ENCODE data around the gene ARHGEF7. TPM values are rescaled to one million over a fixed set of nuclear protein-coding genes. Genes with fewer than 3 reads are reported as not detected.

ARHGEF7 gene
- total RNA-seq, 2 experiments from 2014 or later, result 78.9 to 82.0 TPM

DNA sequence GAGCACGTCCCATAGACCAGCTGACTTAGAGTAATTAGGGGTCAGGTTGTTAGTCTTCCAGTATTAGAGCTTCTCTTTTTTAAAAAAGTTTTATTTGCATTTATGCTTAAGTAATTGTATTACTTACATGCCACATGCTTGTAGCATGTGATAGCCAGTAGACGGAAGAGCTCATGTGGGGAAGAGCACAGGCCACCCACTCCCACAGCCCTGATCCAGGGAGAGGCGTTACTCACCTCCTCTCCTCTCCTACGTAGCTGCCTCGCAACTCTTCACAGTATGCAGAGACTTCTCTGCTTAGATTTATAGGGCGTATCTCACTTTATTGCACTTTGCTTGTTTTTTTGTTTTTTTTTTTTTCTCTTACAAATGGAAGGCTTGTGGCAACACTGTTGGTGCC is 110.1 kb downstream of the ARHGEF7 start:
- POLR2A ChIA-PET, result no interaction called here
- Mint-ChIP-seq H3K4me3 (no peak overlapping the region), H3K4me1 (peaks cover 19% of the 10 kb centered on the region), H3K27ac (no peak overlapping the region), H3K27me3 (no peaks in the 10 kb centered on the region), H3K9me3 (no peaks in the 10 kb centered on the region), H3K36me3 (peaks cover 10% of the 10 kb centered on the region)
- DNase-seq (no peak), ATAC-seq (ENCODE audit: low read depth) (no peak)

DNA sequence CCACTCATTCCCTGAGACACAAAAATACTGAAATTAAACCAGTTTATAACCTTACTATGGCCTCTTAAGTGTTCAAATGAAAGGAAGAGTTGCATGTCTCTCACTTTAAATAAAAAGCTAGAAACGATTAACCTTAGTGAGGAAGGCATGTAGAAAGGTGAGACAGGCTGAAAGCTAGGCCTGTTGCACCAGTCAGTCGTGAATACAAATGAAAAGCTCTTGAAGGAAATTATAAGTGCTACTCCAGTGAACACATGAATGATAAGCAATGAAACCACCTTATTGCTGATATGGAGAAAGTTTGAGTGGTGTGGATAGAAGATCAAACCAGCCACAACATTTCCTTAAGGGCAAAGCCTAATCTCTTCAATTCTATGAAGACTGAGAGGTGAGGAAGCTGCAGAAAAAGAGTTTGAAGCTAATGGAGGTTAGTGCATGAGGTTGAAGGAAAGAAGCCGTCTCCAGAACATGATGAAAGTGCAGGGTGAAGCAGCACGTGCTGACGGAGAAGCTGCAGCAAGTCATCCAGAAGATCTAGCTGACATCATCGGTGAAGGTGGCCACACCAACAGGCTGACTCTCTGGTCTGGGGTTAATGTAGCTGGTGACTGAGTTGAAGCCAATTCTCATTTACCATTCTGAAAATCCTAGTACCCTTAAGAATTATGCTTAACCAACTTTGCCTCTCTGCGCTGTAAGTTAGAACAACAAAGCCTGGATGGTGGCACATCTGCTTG is 110.9 kb downstream of the ARHGEF7 start:
- Mint-ChIP-seq H3K4me3 (no peak overlapping the region), H3K4me1 (peaks cover 19% of the 10 kb centered on the region), H3K27ac (peak overlapping the region; percentile 25), H3K36me3 (peaks cover 10% of the 10 kb centered on the region), H3K9me3 (no peaks in the 10 kb centered on the region), H3K27me3 (no peaks in the 10 kb centered on the region)
- ATAC-seq (ENCODE audit: low read depth) (no peak), DNase-seq (no peak)
- POLR2A ChIA-PET, result no interaction called here

DNA sequence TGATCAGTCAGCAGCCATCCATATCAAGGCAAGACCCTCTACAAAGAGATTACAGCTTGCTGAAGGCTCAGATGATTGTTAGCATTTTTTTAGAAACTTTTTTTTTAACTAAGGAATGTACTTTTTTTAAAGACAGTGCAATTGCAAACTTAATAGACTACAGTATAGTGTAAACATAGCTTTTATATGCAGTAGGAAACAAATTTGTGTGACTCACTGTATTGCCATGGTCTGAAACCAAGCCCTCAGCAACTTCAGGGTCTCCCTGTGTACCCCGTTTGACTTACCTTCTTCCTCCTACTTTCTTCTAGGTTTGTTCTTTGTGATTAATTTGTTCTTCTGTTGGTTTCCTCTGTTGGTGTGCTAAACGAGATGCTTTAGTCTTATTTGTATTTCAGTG is 112.3 kb downstream of the ARHGEF7 start:
- POLR2A ChIA-PET, result no interaction called here
- Mint-ChIP-seq H3K36me3 (peaks cover 12% of the 10 kb centered on the region), H3K27me3 (no peaks in the 10 kb centered on the region), H3K4me1 (peaks cover 21% of the 10 kb centered on the region), H3K27ac (no peak overlapping the region), H3K4me3 (no peak overlapping the region), H3K9me3 (no peaks in the 10 kb centered on the region)
- ATAC-seq (ENCODE audit: low read depth), result no peak
- no peak for DNase-seq

DNA sequence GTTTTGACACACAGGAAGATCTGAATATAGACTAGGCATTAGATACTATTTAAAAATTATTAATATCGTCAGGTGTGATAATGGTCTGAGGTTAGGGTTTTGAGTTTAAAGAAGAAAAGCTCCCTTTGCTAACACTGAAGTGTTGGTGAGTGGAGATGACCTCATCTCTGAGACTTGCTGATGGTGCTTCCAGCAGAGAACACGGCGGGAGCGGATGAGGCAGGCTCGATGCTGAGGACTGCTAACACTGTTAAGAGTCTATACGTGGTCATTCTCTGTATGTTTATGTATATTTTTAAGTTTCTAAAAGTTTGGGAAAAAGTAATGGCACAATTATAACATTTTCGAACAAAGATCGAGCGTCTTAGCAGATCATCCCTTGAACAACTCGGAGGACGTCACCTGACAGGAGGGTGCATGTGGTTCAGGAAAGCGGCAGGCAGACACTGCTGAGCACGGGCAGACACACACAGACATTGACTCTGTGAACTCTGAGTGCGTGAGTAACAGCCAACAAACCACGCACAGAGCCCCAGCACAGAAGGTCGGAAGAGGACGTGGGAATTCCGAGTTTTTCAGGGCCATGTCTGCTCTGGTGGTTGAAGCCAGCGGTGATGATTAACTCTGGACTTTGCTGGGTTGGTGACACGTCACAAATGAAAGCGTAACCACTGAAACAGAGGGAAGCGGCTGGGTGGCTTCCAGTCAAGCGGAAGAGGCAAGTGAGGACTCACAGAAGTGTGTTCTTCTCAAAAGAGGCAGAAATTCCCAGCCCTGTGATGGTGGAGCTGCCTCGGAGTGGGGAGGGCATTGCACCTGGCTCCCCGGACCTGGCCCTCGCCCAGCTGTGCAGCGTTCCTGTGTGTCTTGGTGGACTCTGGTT is 113.4 kb downstream of the ARHGEF7 start:
- DNase-seq (no peak), ATAC-seq (ENCODE audit: low read depth) (no peak)
- Mint-ChIP-seq H3K9me3 (no peaks in the 10 kb centered on the region), H3K4me3 (no peak overlapping the region), H3K4me1 (peaks cover 18% of the 10 kb centered on the region), H3K36me3 (peaks cover 14% of the 10 kb centered on the region), H3K27me3 (no peaks in the 10 kb centered on the region), H3K27ac (no peak overlapping the region)
- POLR2A ChIA-PET, result no interaction called here

DNA sequence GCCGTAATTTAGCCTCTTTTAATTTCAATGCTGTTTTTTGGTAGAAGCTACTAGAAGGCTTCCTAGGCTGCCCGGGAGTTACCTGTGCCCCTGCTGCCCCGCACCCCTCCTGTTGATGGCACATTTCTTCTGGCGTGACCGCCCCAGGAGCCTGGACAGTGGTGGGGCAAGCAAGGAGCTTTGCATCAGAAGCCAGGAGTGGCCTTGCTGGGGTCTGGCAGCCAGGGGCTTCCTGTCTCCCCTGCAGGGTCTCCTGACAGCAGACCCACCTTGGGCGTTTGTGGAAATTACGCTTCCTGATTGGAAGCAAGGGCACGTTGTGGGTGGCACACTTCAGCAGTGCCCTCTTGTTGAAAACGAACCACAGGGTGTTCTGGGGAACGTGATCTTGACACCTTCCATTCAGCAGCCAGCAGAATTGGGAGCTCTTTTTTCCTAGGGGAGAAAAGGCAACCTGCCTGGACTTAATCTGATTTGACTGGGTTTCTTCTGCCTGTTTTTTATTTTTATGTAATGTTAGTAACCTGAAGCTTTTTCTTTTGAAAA is 115.3 kb downstream of the ARHGEF7 start:
- POLR2A ChIA-PET, result no interaction called here
- Mint-ChIP-seq H3K4me1 (peaks cover 15% of the 10 kb centered on the region), H3K27ac (no peak overlapping the region), H3K36me3 (peaks cover 21% of the 10 kb centered on the region), H3K27me3 (no peaks in the 10 kb centered on the region), H3K4me3 (no peak overlapping the region), H3K9me3 (no peaks in the 10 kb centered on the region)
- DNase-seq, result no peak
- no peak for ATAC-seq (ENCODE audit: low read depth)

GRCh38 chr13:111232191-111232590 is 117.1 kb downstream of the ARHGEF7 start:
- Mint-ChIP-seq H3K4me1 (peaks cover 9% of the 10 kb centered on the region), H3K27me3 (no peaks in the 10 kb centered on the region), H3K9me3 (no peaks in the 10 kb centered on the region), H3K36me3 (peaks cover 21% of the 10 kb centered on the region), H3K27ac (no peak overlapping the region), H3K4me3 (no peak overlapping the region)
- ATAC-seq (ENCODE audit: low read depth), result no peak
- no peak for DNase-seq
- POLR2A ChIA-PET, result no interaction called here

- H3K27ac Mint-ChIP-seq, result no peak overlapping the region
- POLR2A ChIA-PET, result no interaction called here
- H3K27me3 Mint-ChIP-seq, result no peaks in the 10 kb centered on the region
- H3K4me1 Mint-ChIP-seq, result peaks cover 5% of the 10 kb centered on the region
- no peaks in the 10 kb centered on the region for H3K9me3 Mint-ChIP-seq
- ATAC-seq (ENCODE audit: low read depth) (no peak), DNase-seq (no peak)
- H3K4me3 Mint-ChIP-seq, result no peak overlapping the region
- H3K36me3 Mint-ChIP-seq, result peaks cover 23% of the 10 kb centered on the region
Measured at GRCh38 chr13:111233080-111233479, 118.0 kb downstream of the ARHGEF7 start.

DNA sequence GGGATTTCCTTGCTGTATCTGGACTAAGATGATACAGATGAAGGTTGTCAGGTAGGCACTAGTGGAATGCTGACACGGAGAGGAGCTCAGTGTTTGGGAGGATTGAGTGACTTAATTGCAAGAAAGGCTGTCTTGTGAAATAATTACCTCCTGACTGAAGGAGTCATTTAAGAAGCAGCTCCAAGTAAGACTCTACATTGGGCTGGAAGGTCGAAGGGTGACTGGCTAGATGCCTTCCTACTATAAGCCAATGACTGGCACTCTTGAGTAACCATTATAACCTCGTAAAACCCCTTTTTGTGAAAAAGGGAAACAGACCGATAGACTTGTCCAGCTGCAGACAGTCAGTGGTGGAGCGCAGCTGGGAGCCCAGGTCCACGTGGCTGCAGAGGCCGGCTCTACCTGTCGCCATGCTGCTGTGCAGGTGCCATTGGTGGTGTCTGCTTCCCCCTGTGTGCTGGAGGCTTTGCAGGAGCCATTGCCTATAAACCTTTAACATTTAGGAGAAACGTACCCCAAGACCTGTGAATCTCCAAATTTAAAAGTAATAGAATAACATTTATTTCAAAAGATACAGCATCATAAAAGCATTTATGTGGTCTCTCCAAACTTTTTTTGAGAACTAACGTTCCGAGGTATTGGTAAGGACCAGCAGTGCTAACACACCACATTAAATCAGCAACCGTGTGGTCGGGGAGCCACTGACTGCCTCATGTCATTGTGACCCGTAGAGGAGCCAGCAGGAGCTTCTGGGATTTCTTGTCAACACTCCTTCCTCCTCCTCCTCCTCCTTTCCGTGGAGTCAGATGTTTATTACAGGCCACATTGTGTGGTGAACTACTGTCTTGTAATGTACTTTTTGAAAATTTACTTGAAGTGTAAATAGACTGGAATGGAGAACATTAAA is 124.9 kb downstream of the ARHGEF7 start:
- Mint-ChIP-seq H3K4me3 (no peak overlapping the region), H3K4me1 (no peaks in the 10 kb centered on the region), H3K36me3 (peaks cover 27% of the 10 kb centered on the region), H3K9me3 (no peaks in the 10 kb centered on the region), H3K27me3 (no peaks in the 10 kb centered on the region), H3K27ac (no peak overlapping the region)
- DNase-seq (no peak), ATAC-seq (ENCODE audit: low read depth) (no peak)
- POLR2A ChIA-PET, result no interaction called here

DNA sequence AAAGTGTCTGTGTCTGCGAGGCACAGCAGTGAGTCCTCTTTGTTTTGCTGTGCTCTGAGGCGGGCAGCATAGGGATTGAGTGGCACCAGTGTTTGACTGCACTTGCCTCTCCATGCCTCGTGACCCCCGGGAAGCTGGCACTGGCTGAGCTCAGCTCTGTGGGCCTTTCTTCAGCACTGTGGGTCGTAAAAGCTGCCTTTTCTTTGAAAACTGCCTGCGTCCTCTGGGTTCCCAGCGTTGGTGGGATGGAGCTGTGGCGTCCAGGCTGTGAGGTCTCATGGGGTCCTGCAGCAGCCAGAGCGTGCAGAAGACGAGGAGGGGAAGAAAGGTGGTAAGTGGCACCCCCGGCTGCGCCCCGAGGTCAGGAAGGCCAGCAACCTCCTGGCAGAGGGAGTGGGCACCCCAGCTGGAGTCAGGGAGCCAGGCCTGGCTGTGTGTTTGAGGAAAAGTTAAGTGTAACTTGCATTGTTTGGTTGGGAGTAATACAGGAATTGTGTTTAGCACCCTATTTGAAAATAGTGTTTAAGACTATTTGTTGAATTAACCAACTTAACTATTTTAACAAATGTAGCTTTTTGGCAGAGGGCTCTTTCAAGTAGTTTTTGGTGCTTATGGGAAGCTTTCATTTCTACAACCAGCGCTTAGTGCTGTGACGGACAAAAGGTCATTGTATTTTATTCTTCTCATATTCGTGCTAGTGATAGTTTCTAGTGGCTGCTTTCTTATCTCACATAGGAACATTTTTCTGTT is 126.1 kb downstream of the ARHGEF7 start:
- DNase-seq, result no peak
- Mint-ChIP-seq H3K36me3 (peaks cover 31% of the 10 kb centered on the region), H3K27me3 (no peaks in the 10 kb centered on the region), H3K4me3 (no peak overlapping the region), H3K4me1 (no peaks in the 10 kb centered on the region), H3K27ac (no peak overlapping the region), H3K9me3 (no peaks in the 10 kb centered on the region)
- POLR2A ChIA-PET, result no interaction called here
- ATAC-seq (ENCODE audit: low read depth), result no peak

- Mint-ChIP-seq H3K4me1 (no peaks in the 10 kb centered on the region), H3K27ac (no peak overlapping the region), H3K36me3 (peaks cover 35% of the 10 kb centered on the region), H3K27me3 (no peaks in the 10 kb centered on the region), H3K9me3 (no peaks in the 10 kb centered on the region), H3K4me3 (no peak overlapping the region)
- DNase-seq, result no peak
- POLR2A ChIA-PET, result no interaction called here
- ATAC-seq (ENCODE audit: low read depth), result no peak
Measured at GRCh38 chr13:111241862-111242261, 126.8 kb downstream of the ARHGEF7 start.

- no peak for ATAC-seq (ENCODE audit: low read depth)
- Mint-ChIP-seq H3K4me1 (no peaks in the 10 kb centered on the region), H3K9me3 (no peaks in the 10 kb centered on the region), H3K36me3 (peaks cover 38% of the 10 kb centered on the region), H3K27ac (no peak overlapping the region), H3K4me3 (no peak overlapping the region), H3K27me3 (no peaks in the 10 kb centered on the region)
- no peak for DNase-seq
- POLR2A ChIA-PET, result no interaction called here
Measured at GRCh38 chr13:111242585-111242984, 127.5 kb downstream of the ARHGEF7 start.

- Mint-ChIP-seq H3K36me3 (peaks cover 37% of the 10 kb centered on the region), H3K4me1 (no peaks in the 10 kb centered on the region), H3K27ac (no peak overlapping the region), H3K27me3 (no peaks in the 10 kb centered on the region), H3K9me3 (no peaks in the 10 kb centered on the region), H3K4me3 (no peak overlapping the region)
- ATAC-seq (ENCODE audit: low read depth) (no peak), DNase-seq (no peak)
- POLR2A ChIA-PET, result no interaction called here
Measured at GRCh38 chr13:111243981-111244380, 128.9 kb downstream of the ARHGEF7 start.

Data from activated naive CD8-positive, alpha-beta T cell treated with anti-CD3 and anti-CD28 coated beads, Interleukin-2, amount 10 ng/mL, durations not matched to agents 7 days and 5 days (primary cell).